ENCODE measurements around the gene WWC2.

GRCh38 chr4:183327827-183328226 lies 228.8 kb downstream of the WWC2 start:
- TF ChIP-seq CTCF (conservative IDR thresholded peaks at IDR 0.05; ENCODE audit: low read length): no peak
- no peak for TF ChIP-seq EZH2phosphoT487 (IDR thresholded peaks at IDR 0.05; ENCODE audit: borderline replicate concordance, low read depth, low read length)
